ENCODE results near the gene MAT1A. TPM values are rescaled to one million over a fixed set of nuclear protein-coding genes. Genes with fewer than 3 reads are reported as not detected.

MAT1A gene
- total RNA-seq, 2 donors from 2014 or later = 0.53 to 0.58 TPM

DNA sequence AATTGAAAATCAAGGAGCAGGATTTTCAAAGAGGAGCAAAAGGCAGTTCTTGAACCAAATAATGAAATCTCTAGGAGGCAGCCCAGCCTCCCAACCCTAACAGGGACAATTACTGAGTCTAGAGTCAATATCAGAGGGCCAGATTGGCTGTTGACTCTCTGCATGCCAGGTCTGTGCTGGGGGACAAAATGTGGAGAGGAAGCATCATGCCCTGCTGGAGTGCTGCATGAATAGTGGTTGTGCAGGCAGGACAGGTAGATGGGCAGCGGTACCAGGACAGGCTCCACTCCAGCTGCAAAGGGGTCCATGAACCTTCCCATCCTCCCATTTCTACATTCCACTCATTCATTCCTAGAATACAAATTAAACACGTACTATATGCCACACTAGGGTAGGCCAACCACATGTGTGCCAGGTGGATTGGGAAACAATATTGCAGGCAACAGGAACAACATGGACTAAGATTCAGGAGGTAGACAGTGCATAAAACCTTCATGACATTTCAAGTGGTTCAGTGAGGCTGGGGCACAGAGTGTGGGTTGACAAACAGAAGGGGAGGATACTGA lies 30.4 kb upstream of the MAT1A start:
- H3K36me3 ChIP-seq (ENCODE audit: control insufficient read depth, insufficient read depth, low read length) = no peaks in the 10 kb centered on the region
- no peaks in the 10 kb centered on the region for H3K4me1 ChIP-seq (ENCODE audit: control insufficient read depth, insufficient read depth, low read length)
- Mint-ChIP-seq H3K27ac (no peak overlapping the region), H3K4me1 (no peaks in the 10 kb centered on the region), H3K27me3 (ENCODE audit: insufficient read depth) (peaks cover 2% of the 10 kb centered on the region), H3K36me3 (ENCODE audit: low read depth) (no peaks in the 10 kb centered on the region), H3K4me3 (no peak overlapping the region), H3K9me3 (no peaks in the 10 kb centered on the region)
- no peaks in the 10 kb centered on the region for H3K27me3 ChIP-seq (ENCODE audit: control insufficient read depth, insufficient read depth, low read length, poor library complexity, severe bottlenecking)
- DNase-seq = no peak
- H3K4me3 ChIP-seq (ENCODE audit: low read length) = no peak overlapping the region
- WGBS, 2 experiments (ENCODE audit: insufficient coverage in 1 of 2, insufficient read length in 1 of 2) = 92% methylated on average over 2 of the region's 2 CpGs; no CpG with 5 or more reads in 1 of the 2 experiments
- H3K9ac ChIP-seq (ENCODE audit: extremely low read depth, low read length, poor library complexity, severe bottlenecking) = no peak overlapping the region
- H3K9me3 ChIP-seq (ENCODE audit: control insufficient read depth, low read length) = no peaks in the 10 kb centered on the region
- TF ChIP-seq, protein P1, sequence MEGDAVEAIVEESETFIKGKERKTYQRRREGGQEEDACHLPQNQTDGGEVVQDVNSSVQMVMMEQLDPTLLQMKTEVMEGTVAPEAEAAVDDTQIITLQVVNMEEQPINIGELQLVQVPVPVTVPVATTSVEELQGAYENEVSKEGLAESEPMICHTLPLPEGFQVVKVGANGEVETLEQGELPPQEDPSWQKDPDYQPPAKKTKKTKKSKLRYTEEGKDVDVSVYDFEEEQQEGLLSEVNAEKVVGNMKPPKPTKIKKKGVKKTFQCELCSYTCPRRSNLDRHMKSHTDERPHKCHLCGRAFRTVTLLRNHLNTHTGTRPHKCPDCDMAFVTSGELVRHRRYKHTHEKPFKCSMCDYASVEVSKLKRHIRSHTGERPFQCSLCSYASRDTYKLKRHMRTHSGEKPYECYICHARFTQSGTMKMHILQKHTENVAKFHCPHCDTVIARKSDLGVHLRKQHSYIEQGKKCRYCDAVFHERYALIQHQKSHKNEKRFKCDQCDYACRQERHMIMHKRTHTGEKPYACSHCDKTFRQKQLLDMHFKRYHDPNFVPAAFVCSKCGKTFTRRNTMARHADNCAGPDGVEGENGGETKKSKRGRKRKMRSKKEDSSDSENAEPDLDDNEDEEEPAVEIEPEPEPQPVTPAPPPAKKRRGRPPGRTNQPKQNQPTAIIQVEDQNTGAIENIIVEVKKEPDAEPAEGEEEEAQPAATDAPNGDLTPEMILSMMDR (conservative IDR thresholded peaks at IDR 0.05) = no peak
- H3K27ac ChIP-seq (ENCODE audit: low read depth, low read length) = no peak overlapping the region

DNA sequence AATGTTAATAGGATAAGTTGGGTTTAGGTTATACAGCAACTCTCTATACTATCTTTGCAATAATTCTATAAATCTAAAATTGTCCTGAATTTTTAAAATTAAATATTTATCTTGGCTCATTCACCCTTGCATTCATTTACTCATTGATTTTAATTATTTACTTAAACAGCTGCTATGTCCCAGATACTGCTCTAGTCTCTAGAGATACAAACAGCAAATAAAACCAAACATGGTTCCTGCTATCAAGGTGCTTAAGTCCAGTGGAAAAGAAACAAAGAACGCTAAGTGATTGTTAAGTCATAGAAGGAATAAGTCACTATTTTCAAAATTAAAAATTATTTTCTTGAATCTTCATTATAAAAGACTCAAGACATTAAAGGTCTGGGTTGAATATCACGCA lies 29.9 kb upstream of the MAT1A start:
- no peak overlapping the region for H3K4me3 ChIP-seq (ENCODE audit: low read length)
- no peak for DNase-seq
- Mint-ChIP-seq H3K27me3 (ENCODE audit: insufficient read depth) (peaks cover 2% of the 10 kb centered on the region), H3K4me3 (no peak overlapping the region), H3K36me3 (ENCODE audit: low read depth) (no peaks in the 10 kb centered on the region), H3K27ac (no peak overlapping the region), H3K4me1 (no peaks in the 10 kb centered on the region), H3K9me3 (no peaks in the 10 kb centered on the region)
- no peaks in the 10 kb centered on the region for H3K4me1 ChIP-seq (ENCODE audit: control insufficient read depth, insufficient read depth, low read length)
- no peaks in the 10 kb centered on the region for H3K27me3 ChIP-seq (ENCODE audit: control insufficient read depth, insufficient read depth, low read length, poor library complexity, severe bottlenecking)
- no peak overlapping the region for H3K27ac ChIP-seq (ENCODE audit: low read depth, low read length)
- TF ChIP-seq, protein P1 (conservative IDR thresholded peaks at IDR 0.05) = no peak
- no peak overlapping the region for H3K9ac ChIP-seq (ENCODE audit: extremely low read depth, low read length, poor library complexity, severe bottlenecking)
- no peaks in the 10 kb centered on the region for H3K9me3 ChIP-seq (ENCODE audit: control insufficient read depth, low read length)
- 86 to 100% methylated on average over 1 of the region's 2 CpGs for WGBS, 2 experiments (ENCODE audit: insufficient coverage in 1 of 2, insufficient read length in 1 of 2)
- no peaks in the 10 kb centered on the region for H3K36me3 ChIP-seq (ENCODE audit: control insufficient read depth, insufficient read depth, low read length)

DNA sequence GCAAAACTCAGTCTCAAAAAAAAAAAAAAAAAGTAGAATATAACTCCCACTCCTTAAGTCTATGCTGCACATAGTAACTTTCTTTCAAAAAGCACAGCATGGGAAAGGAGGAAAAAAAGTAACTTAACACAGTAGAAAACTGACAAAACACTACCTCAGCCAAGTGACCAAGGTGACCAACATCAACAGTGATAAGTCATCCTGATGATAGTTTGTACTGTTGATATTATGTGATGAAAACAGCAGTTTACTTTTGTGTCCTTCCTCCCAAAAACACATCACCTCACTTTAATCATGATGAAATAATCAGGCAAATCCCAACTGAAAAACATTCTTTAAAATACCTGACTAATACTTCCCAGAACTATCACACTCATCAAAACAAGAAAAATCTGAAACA lies 29.3 kb upstream of the MAT1A start:
- Mint-ChIP-seq H3K27me3 (ENCODE audit: insufficient read depth) (peaks cover 2% of the 10 kb centered on the region), H3K9me3 (no peaks in the 10 kb centered on the region), H3K4me3 (no peak overlapping the region), H3K27ac (no peak overlapping the region), H3K36me3 (ENCODE audit: low read depth) (no peaks in the 10 kb centered on the region), H3K4me1 (no peaks in the 10 kb centered on the region)
- no peak overlapping the region for H3K9ac ChIP-seq (ENCODE audit: extremely low read depth, low read length, poor library complexity, severe bottlenecking)
- no peaks in the 10 kb centered on the region for H3K9me3 ChIP-seq (ENCODE audit: control insufficient read depth, low read length)
- no peak overlapping the region for H3K4me3 ChIP-seq (ENCODE audit: low read length)
- H3K27ac ChIP-seq (ENCODE audit: low read depth, low read length) = no peak overlapping the region
- no peaks in the 10 kb centered on the region for H3K27me3 ChIP-seq (ENCODE audit: control insufficient read depth, insufficient read depth, low read length, poor library complexity, severe bottlenecking)
- H3K36me3 ChIP-seq (ENCODE audit: control insufficient read depth, insufficient read depth, low read length) = no peaks in the 10 kb centered on the region
- TF ChIP-seq, protein P1 (conservative IDR thresholded peaks at IDR 0.05) = no peak
- H3K4me1 ChIP-seq (ENCODE audit: control insufficient read depth, insufficient read depth, low read length) = no peaks in the 10 kb centered on the region
- no peak for DNase-seq
